Gastrocnemius medialis (tissue), 4 donors: ENCODE results near the gene HERC3. TPM values are rescaled to one million over a fixed set of nuclear protein-coding genes. Genes with fewer than 3 reads are reported as not detected.
A peak's percentile ranks its signal among the peaks of the same experiment; 100 is the strongest.

ENCODE experiments used
- ATAC-seq, 2 donors: fragments of 150-250 bp; one replicate each; pipeline ENCODE4 v1.9.1; 2016
- DNase-seq, 2 donors: peaks; one replicate each; pipeline ENCODE4 v3.0.0-alpha.2; 2019
- H3K27ac ChIP-seq, 4 donors: fragments of 200-600 bp; sonication (generic); 1 replicate in 1 of 4; 2 replicates in 3 of 4; pipeline ENCODE4 v1.5.1; 2016 to 2018; ENCODE audit warnings: mild to moderate bottlenecking in 2 of 4, moderate library complexity in 1 of 4
- H3K27me3 ChIP-seq, 3 donors: fragments of 200-600 bp; sonication (generic) in 2 of 3; 1 replicate in 1 of 3; 2 replicates in 2 of 3; pipeline versions ENCODE4 v1.5.1 to v1.6.0; 2016 to 2019; ENCODE audit warnings: mild to moderate bottlenecking in 1 of 3, moderate library complexity in 1 of 3
- H3K36me3 ChIP-seq, 2 donors: fragments of 200-600 bp; sonication (generic) in 1 of 2; one replicate each; pipeline ENCODE4 v1.5.1; 2017 to 2018
- H3K4me1 ChIP-seq, 2 donors: fragments of 200-600 bp; sonication (generic) in 1 of 2; one replicate each; pipeline ENCODE4 v1.5.1; 2016 to 2017; ENCODE audit warnings: mild to moderate bottlenecking in 2 of 2
- H3K4me3 ChIP-seq, 4 donors: fragments of 200-600 bp; sonication (generic) in 3 of 4; 1 replicate in 1 of 4; 2 replicates in 3 of 4; pipeline ENCODE4 v1.5.1; 2016 to 2019; ENCODE audit warnings: mild to moderate bottlenecking in 2 of 4
- H3K9me3 ChIP-seq, 3 donors: fragments of 200-600 bp; sonication (generic) in 2 of 3; 1 replicate in 1 of 3; 2 replicates in 2 of 3; pipeline ENCODE4 v1.5.1; 2016 to 2019
- CTCF ChIP-seq, 5 experiments: fragments of 450-650 bp in 3 of 5; fragments of 200-600 bp in 2 of 5; sonication (generic) in 2 of 5; IDR thresholded peaks in 4 of 5; conservative IDR thresholded peaks in 1 of 5; 1 replicate in 4 of 5; 2 replicates in 1 of 5; pipeline ENCODE4 v1.5.1; 2016 to 2019; ENCODE audit warnings: antibody characterized with exemption in 5 of 5, mild to moderate bottlenecking in 3 of 5, moderate library complexity in 3 of 5
- POLR2A ChIP-seq, 2 donors: fragments of 450-650 bp; IDR thresholded peaks; one replicate each; pipeline ENCODE4 v1.6.1; 2017; ENCODE audit warnings: antibody characterized with exemption in 2 of 2, mild to moderate bottlenecking in 2 of 2, moderate library complexity in 2 of 2
- in situ Hi-C, 4 donors: fragments of 200-750 bp; cut with MboI; loops; one replicate each; pipeline versions ENCODE4 v1.15.0 to v1.8.0; 2017; ENCODE audit warnings: low sequenced_read_pairs in 4 of 4
- intact Hi-C: fragments of 100-400 bp; cut with DNase I; formaldehyde crosslinking; loops from one replicate; pipeline ENCODE4 v1.15.1; 2023; ENCODE audit warnings: low total_unique reads
- total RNA-seq, 4 donors: library from RNA; depleted of rRNA; stranded (reverse); fragments of >200 nt; gene quantifications; one replicate each; pipeline versions ENCODE4 v1.1.0 to v1.2.3, GENCODE V29; 2016

The HERC3 gene
- total RNA-seq, 4 donors from 2014 or later, result 16.2 to 32.3 (median 21.9) TPM

GRCh38 chr4:88623097-88623496 is 30.8 kb downstream of the HERC3 start:
- Histone ChIP-seq H3K9me3 (no peaks in the 10 kb centered on the region), H3K27me3 (no peaks in the 10 kb centered on the region), H3K36me3 (no peaks in the 10 kb centered on the region), H3K4me1 (peaks cover 25 to 35% of the 10 kb centered on the region in 2 donors), H3K27ac (no peak overlapping the region), H3K4me3 (no peak overlapping the region)
- ATAC-seq (peak in 1 of 2 donors; percentile 41), DNase-seq (no peak)
- no peak for TF ChIP-seq CTCF (IDR thresholded peaks at IDR 0.05 in 4 of 5, conservative IDR thresholded peaks at IDR 0.05 in 1 of 5)
- TF ChIP-seq POLR2A (IDR thresholded peaks at IDR 0.05), result no peak
- intact Hi-C loops, result loop anchor here (5.0 kb wide), 1 partner anchor 41 kb away; no protein-coding TSS in a partner anchor
- in situ Hi-C loops, result no loop called here

- no peaks in the 10 kb centered on the region for H3K27me3 ChIP-seq
- ATAC-seq, result no peak
- in situ Hi-C loops, result no loop called here
These were observed 36.5 kb downstream of the HERC3 start for GRCh38 chr4:88628746-88629145.

GRCh38 chr4:88629826-88630225 is 37.5 kb downstream of the HERC3 start:
- Histone ChIP-seq H3K4me3 (no peak overlapping the region), H3K27ac (no peak overlapping the region), H3K9me3 (no peaks in the 10 kb centered on the region), H3K4me1 (peaks cover 0 to 18% of the 10 kb centered on the region in 2 donors), H3K36me3 (no peaks in the 10 kb centered on the region), H3K27me3 (no peaks in the 10 kb centered on the region)
- ATAC-seq (no peak), DNase-seq (no peak)
- no peak for TF ChIP-seq CTCF (IDR thresholded peaks at IDR 0.05 in 4 of 5, conservative IDR thresholded peaks at IDR 0.05 in 1 of 5)
- TF ChIP-seq POLR2A (IDR thresholded peaks at IDR 0.05), result no peak
- intact Hi-C loops, result loop anchor here (5.0 kb wide), 1 partner anchor 377 kb away; no protein-coding TSS in a partner anchor
- in situ Hi-C loops, result no loop called here

More at GRCh38 chr4:88628746-88629145, 36.5 kb downstream of the HERC3 start:
- H3K9me3 ChIP-seq, result no peaks in the 10 kb centered on the region
- TF ChIP-seq POLR2A (IDR thresholded peaks at IDR 0.05), result no peak
- no peak for TF ChIP-seq CTCF (IDR thresholded peaks at IDR 0.05 in 4 of 5, conservative IDR thresholded peaks at IDR 0.05 in 1 of 5)
- intact Hi-C loops, result loop anchor here (5.0 kb wide), 1 partner anchor 379 kb away; no protein-coding TSS in a partner anchor
- H3K4me1 ChIP-seq, result peaks cover 0 to 18% of the 10 kb centered on the region in 2 donors
- no peaks in the 10 kb centered on the region for H3K36me3 ChIP-seq
- H3K27ac ChIP-seq, result no peak overlapping the region
- DNase-seq, result no peak
- H3K4me3 ChIP-seq, result no peak overlapping the region

- Histone ChIP-seq H3K36me3 (no peaks in the 10 kb centered on the region), H3K27me3 (no peaks in the 10 kb centered on the region), H3K9me3 (no peaks in the 10 kb centered on the region), H3K27ac (no peak overlapping the region), H3K4me1 (peaks cover 0 to 18% of the 10 kb centered on the region in 2 donors), H3K4me3 (no peak overlapping the region)
- no peak for DNase-seq
- intact Hi-C loops (no loop called here), in situ Hi-C loops (no loop called here)
- TF ChIP-seq POLR2A (IDR thresholded peaks at IDR 0.05) (no peak), CTCF (IDR thresholded peaks at IDR 0.05 in 4 of 5, conservative IDR thresholded peaks at IDR 0.05 in 1 of 5) (no peak)
- peak; percentile 60 to 72 for ATAC-seq
These were observed 38.5 kb downstream of the HERC3 start for GRCh38 chr4:88630756-88631155.

GRCh38 chr4:88643932-88644331 is 51.7 kb downstream of the HERC3 start:
- Histone ChIP-seq H3K4me3 (no peak overlapping the region), H3K27me3 (no peaks in the 10 kb centered on the region), H3K4me1 (peaks cover 0 to 1% of the 10 kb centered on the region in 2 donors), H3K9me3 (no peaks in the 10 kb centered on the region), H3K27ac (no peak overlapping the region), H3K36me3 (no peaks in the 10 kb centered on the region)
- ATAC-seq (no peak), DNase-seq (no peak)
- intact Hi-C loops, result no loop called here
- no peak for TF ChIP-seq POLR2A (IDR thresholded peaks at IDR 0.05)
- no peak for TF ChIP-seq CTCF (IDR thresholded peaks at IDR 0.05 in 4 of 5, conservative IDR thresholded peaks at IDR 0.05 in 1 of 5)
- in situ Hi-C loops, result no loop called here
